ENCODE data around the gene PTEN. TPM values are rescaled to one million over a fixed set of nuclear protein-coding genes. Genes with fewer than 3 reads are reported as not detected.

The PTEN gene
- total and polyA plus RNA-seq, 4 donors, result 11.5 to 76.6 (median 37.5) TPM

DNA sequence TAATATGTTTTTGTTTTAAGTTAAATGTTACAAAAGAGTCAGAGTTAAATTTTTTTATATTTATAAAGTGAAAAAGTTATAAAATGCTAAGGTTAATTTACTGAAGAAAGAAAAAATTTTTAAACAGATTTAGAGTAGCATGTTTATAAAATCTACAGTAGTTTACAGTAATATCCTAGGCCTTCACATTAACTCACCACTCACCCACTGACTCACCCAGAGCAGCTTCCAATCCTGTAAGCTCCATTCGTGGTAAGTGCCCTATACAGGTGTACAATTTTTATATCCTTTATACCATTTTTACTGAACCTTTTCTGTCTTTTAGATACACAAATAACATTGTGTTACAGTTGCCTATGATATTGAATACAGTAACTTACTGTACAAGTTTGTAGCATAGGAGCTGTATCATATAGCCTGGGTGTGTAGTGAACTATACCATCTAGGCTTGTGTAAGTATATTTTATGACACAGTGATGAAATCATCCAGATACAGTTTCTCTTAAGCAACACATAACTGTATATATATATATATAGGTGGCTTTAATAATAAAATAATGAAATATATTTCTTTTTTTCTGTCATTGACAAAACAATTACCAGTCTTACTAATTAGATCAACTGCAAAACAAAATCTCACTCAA is 79.6 kb downstream of the PTEN start:
- no peak overlapping the region for H3K27ac ChIP-seq (ENCODE audit: low read depth in 1 of 2, low read length in 2 of 2)
- no peaks in the 10 kb centered on the region for H3K9me3 ChIP-seq (ENCODE audit: control insufficient read depth in 4 of 4, low read length in 3 of 4)
- no peaks in the 10 kb centered on the region for H3K27me3 ChIP-seq (ENCODE audit: control insufficient read depth in 4 of 4, insufficient read depth in 4 of 4, low read length in 3 of 4)
- peaks cover 0 to 8% (median 1%) of the 10 kb centered on the region in 4 donors for H3K36me3 ChIP-seq (ENCODE audit: control insufficient read depth in 4 of 4, insufficient read depth in 3 of 4, low read depth in 1 of 4, low read length in 3 of 4)
- H3K9ac ChIP-seq (ENCODE audit: low read depth in 1 of 2, low read length in 2 of 2), result no peak overlapping the region
- peaks cover 0 to 3% (median 0%) of the 10 kb centered on the region in 4 donors for H3K4me1 ChIP-seq (ENCODE audit: control insufficient read depth in 4 of 4, insufficient read depth in 4 of 4, low read length in 3 of 4)
- H3K4me3 ChIP-seq (ENCODE audit: low read depth in 1 of 3, low read length in 3 of 3), result no peak overlapping the region
- no peak for DNase-seq (ENCODE audit: low spot score)
- 95% methylated on average over 1 of the region's 1 CpG for WGBS
- TF ChIP-seq, protein P1, sequence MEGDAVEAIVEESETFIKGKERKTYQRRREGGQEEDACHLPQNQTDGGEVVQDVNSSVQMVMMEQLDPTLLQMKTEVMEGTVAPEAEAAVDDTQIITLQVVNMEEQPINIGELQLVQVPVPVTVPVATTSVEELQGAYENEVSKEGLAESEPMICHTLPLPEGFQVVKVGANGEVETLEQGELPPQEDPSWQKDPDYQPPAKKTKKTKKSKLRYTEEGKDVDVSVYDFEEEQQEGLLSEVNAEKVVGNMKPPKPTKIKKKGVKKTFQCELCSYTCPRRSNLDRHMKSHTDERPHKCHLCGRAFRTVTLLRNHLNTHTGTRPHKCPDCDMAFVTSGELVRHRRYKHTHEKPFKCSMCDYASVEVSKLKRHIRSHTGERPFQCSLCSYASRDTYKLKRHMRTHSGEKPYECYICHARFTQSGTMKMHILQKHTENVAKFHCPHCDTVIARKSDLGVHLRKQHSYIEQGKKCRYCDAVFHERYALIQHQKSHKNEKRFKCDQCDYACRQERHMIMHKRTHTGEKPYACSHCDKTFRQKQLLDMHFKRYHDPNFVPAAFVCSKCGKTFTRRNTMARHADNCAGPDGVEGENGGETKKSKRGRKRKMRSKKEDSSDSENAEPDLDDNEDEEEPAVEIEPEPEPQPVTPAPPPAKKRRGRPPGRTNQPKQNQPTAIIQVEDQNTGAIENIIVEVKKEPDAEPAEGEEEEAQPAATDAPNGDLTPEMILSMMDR (IDR thresholded peaks at IDR 0.05; ENCODE audit: low read depth, low read length, missing input control), result no peak
- TF ChIP-seq, protein P2, sequence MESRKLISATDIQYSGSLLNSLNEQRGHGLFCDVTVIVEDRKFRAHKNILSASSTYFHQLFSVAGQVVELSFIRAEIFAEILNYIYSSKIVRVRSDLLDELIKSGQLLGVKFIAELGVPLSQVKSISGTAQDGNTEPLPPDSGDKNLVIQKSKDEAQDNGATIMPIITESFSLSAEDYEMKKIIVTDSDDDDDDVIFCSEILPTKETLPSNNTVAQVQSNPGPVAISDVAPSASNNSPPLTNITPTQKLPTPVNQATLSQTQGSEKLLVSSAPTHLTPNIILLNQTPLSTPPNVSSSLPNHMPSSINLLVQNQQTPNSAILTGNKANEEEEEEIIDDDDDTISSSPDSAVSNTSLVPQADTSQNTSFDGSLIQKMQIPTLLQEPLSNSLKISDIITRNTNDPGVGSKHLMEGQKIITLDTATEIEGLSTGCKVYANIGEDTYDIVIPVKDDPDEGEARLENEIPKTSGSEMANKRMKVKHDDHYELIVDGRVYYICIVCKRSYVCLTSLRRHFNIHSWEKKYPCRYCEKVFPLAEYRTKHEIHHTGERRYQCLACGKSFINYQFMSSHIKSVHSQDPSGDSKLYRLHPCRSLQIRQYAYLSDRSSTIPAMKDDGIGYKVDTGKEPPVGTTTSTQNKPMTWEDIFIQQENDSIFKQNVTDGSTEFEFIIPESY (IDR thresholded peaks at IDR 0.05), result no peak
- no peak for TF ChIP-seq EGR1 (IDR thresholded peaks at IDR 0.05; ENCODE audit: low read depth in 2 of 2)

DNA sequence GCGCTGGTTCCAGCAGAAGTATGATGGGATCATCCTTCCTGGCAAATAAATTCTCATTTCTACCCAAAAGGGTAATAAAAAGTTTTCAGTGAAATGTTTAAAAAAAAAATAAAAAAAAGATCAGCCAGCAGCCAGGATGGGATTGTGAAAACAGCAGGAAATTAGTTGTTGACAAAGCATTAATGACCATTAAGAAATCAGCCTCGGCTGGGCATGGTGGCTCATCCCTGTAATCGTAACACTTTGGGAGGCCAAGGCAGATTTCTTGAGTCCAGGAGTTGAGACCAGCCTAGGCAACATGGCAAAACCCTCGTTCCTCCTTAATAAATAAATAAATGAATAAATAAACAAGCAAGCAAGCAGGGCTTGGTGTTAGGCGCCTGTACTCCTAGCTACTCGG is 82.6 kb downstream of the PTEN start:
- H3K36me3 ChIP-seq (ENCODE audit: control insufficient read depth in 4 of 4, insufficient read depth in 3 of 4, low read depth in 1 of 4, low read length in 3 of 4), result peaks cover 0 to 8% (median 1%) of the 10 kb centered on the region in 4 donors
- no peaks in the 10 kb centered on the region for H3K27me3 ChIP-seq (ENCODE audit: control insufficient read depth in 4 of 4, insufficient read depth in 4 of 4, low read length in 3 of 4)
- no peak overlapping the region for H3K4me3 ChIP-seq (ENCODE audit: low read depth in 1 of 3, low read length in 3 of 3)
- no peak overlapping the region for H3K27ac ChIP-seq (ENCODE audit: low read depth in 1 of 2, low read length in 2 of 2)
- DNase-seq (ENCODE audit: low spot score), result no peak
- TF ChIP-seq RAD21 (IDR thresholded peaks at IDR 0.05) (no peak), SP1 (IDR thresholded peaks at IDR 0.05) (no peak), RXRA (IDR thresholded peaks at IDR 0.05) (no peak), YY1 (IDR thresholded peaks at IDR 0.05) (no peak), JUND (IDR thresholded peaks at IDR 0.05) (no peak), TAF1 (conservative IDR thresholded peaks at IDR 0.05) (no peak), HNF4G (IDR thresholded peaks at IDR 0.05) (no peak), EGR1 (IDR thresholded peaks at IDR 0.05; ENCODE audit: low read depth in 2 of 2) (no peak), GABPA (IDR thresholded peaks at IDR 0.05 in 1 of 2, conservative IDR thresholded peaks at IDR 0.05 in 1 of 2) (no peak), FOXA2 (IDR thresholded peaks at IDR 0.05) (no peak), HNF4A (conservative IDR thresholded peaks at IDR 0.05) (no peak), FOXA1 (IDR thresholded peaks at IDR 0.05) (no peak), NR2F2 (IDR thresholded peaks at IDR 0.05) (no peak)
- TF ChIP-seq, protein P1 (IDR thresholded peaks at IDR 0.05; ENCODE audit: low read depth, low read length, missing input control), result no peak
- TF ChIP-seq, protein P3, sequence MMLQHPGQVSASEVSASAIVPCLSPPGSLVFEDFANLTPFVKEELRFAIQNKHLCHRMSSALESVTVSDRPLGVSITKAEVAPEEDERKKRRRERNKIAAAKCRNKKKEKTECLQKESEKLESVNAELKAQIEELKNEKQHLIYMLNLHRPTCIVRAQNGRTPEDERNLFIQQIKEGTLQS (IDR thresholded peaks at IDR 0.05), result no peak
- TF ChIP-seq, protein P2 (IDR thresholded peaks at IDR 0.05), result no peak
- TF ChIP-seq, protein P4, sequence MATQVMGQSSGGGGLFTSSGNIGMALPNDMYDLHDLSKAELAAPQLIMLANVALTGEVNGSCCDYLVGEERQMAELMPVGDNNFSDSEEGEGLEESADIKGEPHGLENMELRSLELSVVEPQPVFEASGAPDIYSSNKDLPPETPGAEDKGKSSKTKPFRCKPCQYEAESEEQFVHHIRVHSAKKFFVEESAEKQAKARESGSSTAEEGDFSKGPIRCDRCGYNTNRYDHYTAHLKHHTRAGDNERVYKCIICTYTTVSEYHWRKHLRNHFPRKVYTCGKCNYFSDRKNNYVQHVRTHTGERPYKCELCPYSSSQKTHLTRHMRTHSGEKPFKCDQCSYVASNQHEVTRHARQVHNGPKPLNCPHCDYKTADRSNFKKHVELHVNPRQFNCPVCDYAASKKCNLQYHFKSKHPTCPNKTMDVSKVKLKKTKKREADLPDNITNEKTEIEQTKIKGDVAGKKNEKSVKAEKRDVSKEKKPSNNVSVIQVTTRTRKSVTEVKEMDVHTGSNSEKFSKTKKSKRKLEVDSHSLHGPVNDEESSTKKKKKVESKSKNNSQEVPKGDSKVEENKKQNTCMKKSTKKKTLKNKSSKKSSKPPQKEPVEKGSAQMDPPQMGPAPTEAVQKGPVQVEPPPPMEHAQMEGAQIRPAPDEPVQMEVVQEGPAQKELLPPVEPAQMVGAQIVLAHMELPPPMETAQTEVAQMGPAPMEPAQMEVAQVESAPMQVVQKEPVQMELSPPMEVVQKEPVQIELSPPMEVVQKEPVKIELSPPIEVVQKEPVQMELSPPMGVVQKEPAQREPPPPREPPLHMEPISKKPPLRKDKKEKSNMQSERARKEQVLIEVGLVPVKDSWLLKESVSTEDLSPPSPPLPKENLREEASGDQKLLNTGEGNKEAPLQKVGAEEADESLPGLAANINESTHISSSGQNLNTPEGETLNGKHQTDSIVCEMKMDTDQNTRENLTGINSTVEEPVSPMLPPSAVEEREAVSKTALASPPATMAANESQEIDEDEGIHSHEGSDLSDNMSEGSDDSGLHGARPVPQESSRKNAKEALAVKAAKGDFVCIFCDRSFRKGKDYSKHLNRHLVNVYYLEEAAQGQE (IDR thresholded peaks at IDR 0.05), result no peak
- H3K4me1 ChIP-seq (ENCODE audit: control insufficient read depth in 4 of 4, insufficient read depth in 4 of 4, low read length in 3 of 4), result no peaks in the 10 kb centered on the region
- no peak overlapping the region for H3K9ac ChIP-seq (ENCODE audit: low read depth in 1 of 2, low read length in 2 of 2)
- 77% methylated on average over 6 of the region's 6 CpGs for WGBS
- no peaks in the 10 kb centered on the region for H3K9me3 ChIP-seq (ENCODE audit: control insufficient read depth in 4 of 4, low read length in 3 of 4)
